K562 (cell line): ENCODE measurements around the gene TMC6. TPM values are rescaled to one million over a fixed set of nuclear protein-coding genes. Genes with fewer than 3 reads are reported as not detected.
A peak's percentile ranks its signal among the peaks of the same experiment; 100 is the strongest.

Source experiments
- ATAC-seq: fragments of 200-7000 bp; cut with Tn5 transposase; 3 replicates; pipeline ENCODE4 v1.9.1; 2020; ENCODE audit warnings: moderate library complexity
- BruUV-seq: library from RNA; stranded (reverse); fragments of 400-500 nt; replicated peaks from 2 replicates; lab custom pipeline; 2021; lab: Mats Ljungman, UMichigan
- CTCF ChIA-PET: fragments of 300-600 bp; formaldehyde crosslinking; extraction: SDS; loops from one replicate; lab custom pipeline; 2021; ENCODE audit warnings: low intra/inter-chr PET ratio; lab: Yijun Ruan, JAX
- POLR2A ChIA-PET: fragments of 300-600, 350-650 bp; sonication (Branson Sonifier 250); formaldehyde crosslinking; extraction: SDS; loops from one replicate; lab custom pipeline; 2021; ENCODE audit warnings: antibody characterized with exemption, inconsistent platforms; lab: Yijun Ruan, JAX
- DNase-seq, 4 experiments: peaks; one replicate each; pipeline versions ENCODE4 v3.0.0 to v3.0.0-alpha.2; 2011 to 2018; ENCODE audit warnings: low spot score in 3 of 4, mixed read lengths in 3 of 4; ENCODE audit errors: extremely low read depth in 1 of 4
- FAIRE-seq: peaks from 2 replicates; lab custom pipeline; 2011; peaks lifted over from hg19 to GRCh38; lab: Jason Lieb, UNC
- H2AFZ ChIP-seq: 2 replicates; pipeline ENCODE4 v1.6.0; 2011; ENCODE audit warnings: low read depth, low read length, control low read depth, inconsistent platforms
- H3K27ac ChIP-seq: fragments of 200-600 bp; 3 replicates; pipeline ENCODE4 v1.8.0; 2011; ENCODE audit warnings: low read depth, mild to moderate bottlenecking, control low read depth, inconsistent platforms, low read length, moderate library complexity, mixed read lengths; ENCODE audit errors: extremely low read depth
- H3K27me3 ChIP-seq, 2 experiments: fragments of 300-600 bp in 1 of 2; 2 replicates in 1 of 2; 3 replicates in 1 of 2; pipeline versions ENCODE4 v1.6.0 to v1.8.0; 2011; ENCODE audit warnings: inconsistent platforms in 2 of 2, low read length in 2 of 2, mild to moderate bottlenecking in 1 of 2, mixed read lengths in 1 of 2, moderate library complexity in 1 of 2; ENCODE audit not compliant: control insufficient read depth in 2 of 2, insufficient read depth in 2 of 2
- H3K36me3 ChIP-seq: fragments of 300-600 bp; 3 replicates; pipeline ENCODE4 v1.8.0; 2011; ENCODE audit warnings: mild to moderate bottlenecking, low read length, inconsistent platforms; ENCODE audit not compliant: control insufficient read depth, insufficient read depth
- H3K4me1 ChIP-seq, 2 experiments: fragments of 200-600 bp in 1 of 2; replicated peaks in 1 of 2; 2 replicates in 1 of 2; 3 replicates in 1 of 2; pipeline versions ENCODE4 v1.5.1 to v1.8.0; 2011; ENCODE audit warnings: inconsistent platforms in 2 of 2, low read length in 2 of 2, mild to moderate bottlenecking in 1 of 2, mixed read lengths in 1 of 2, moderate library complexity in 1 of 2; ENCODE audit not compliant: control insufficient read depth in 2 of 2, insufficient read depth in 2 of 2
- H3K4me2 ChIP-seq: 2 replicates; pipeline ENCODE4 v1.6.1; 2011; ENCODE audit warnings: low read length, control low read depth, inconsistent platforms, mixed read lengths; ENCODE audit not compliant: insufficient read depth
- H3K4me3 ChIP-seq: fragments of 200-600 bp; sonication (generic), shearing (Covaris generic); 2 replicates; pipeline ENCODE4 v1.5.1; 2016; ENCODE audit warnings: control low read depth, inconsistent platforms
- H3K79me2 ChIP-seq: fragments of 200-600 bp; 3 replicates; pipeline ENCODE4 v1.8.0; 2011; ENCODE audit warnings: low read length, inconsistent platforms; ENCODE audit not compliant: control insufficient read depth, insufficient read depth
- H3K9ac ChIP-seq, 2 experiments: 2 replicates each; pipeline versions ENCODE4 v1.6.0 to v1.6.1; 2011; ENCODE audit warnings: low read depth in 2 of 2, low read length in 2 of 2, control low read depth in 1 of 2, inconsistent platforms in 1 of 2, mild to moderate bottlenecking in 1 of 2, mixed read lengths in 1 of 2; ENCODE audit not compliant: insufficient read depth in 1 of 2
- H3K9me1 ChIP-seq: one replicate; pipeline ENCODE4 v1.6.0; 2011; ENCODE audit warnings: inconsistent platforms, mild to moderate bottlenecking, low read length, moderate library complexity; ENCODE audit not compliant: control insufficient read depth, insufficient read depth
- H3K9me3 ChIP-seq: replicated peaks from 2 replicates; pipeline ENCODE4 v1.5.1; 2011; ENCODE audit warnings: low read depth, low read length, inconsistent platforms; ENCODE audit not compliant: control insufficient read depth, insufficient read depth
- H4K20me1 ChIP-seq: replicated peaks from 2 replicates; pipeline ENCODE4 v1.6.1; 2011; ENCODE audit warnings: low read length, inconsistent platforms, mixed read lengths; ENCODE audit not compliant: control insufficient read depth, insufficient read depth
- BACH1 ChIP-seq: fragments of 200-800 bp; sonication (Bioruptor generic); IDR thresholded peaks from 2 replicates; pipeline ENCODE4 v1.6.1; 2016; ENCODE audit warnings: missing genetic modification characterization, missing compliant biosample characterization
- BRF1 ChIP-seq: IDR thresholded peaks from 3 replicates; pipeline ENCODE4 v1.6.1; 2011; ENCODE audit warnings: borderline replicate concordance, mild to moderate bottlenecking; ENCODE audit not compliant: insufficient read length; ENCODE audit errors: extremely low read depth
- HBP1 ChIP-seq: fragments of 450-650 bp; formaldehyde crosslinking; IDR thresholded peaks from 2 replicates; pipeline ENCODE4 v1.4.0; 2022; ENCODE audit warnings: missing genetic modification characterization
- HNRNPH1 ChIP-seq: fragments of 200-400 bp; formaldehyde crosslinking; optimal IDR thresholded peaks from 2 replicates; pipeline ENCODE3; 2017; ENCODE audit warnings: low read depth, mild to moderate bottlenecking, low read length, moderate library complexity
- MTA2 ChIP-seq: fragments of 450-650 bp; IDR thresholded peaks from 2 replicates; pipeline ENCODE4 v1.6.1; 2016; ENCODE audit warnings: low read depth
- PHB ChIP-seq: fragments of 250-450 bp; sonication (Bioruptor Pico); IDR thresholded peaks from 2 replicates; pipeline ENCODE4 v1.5.0; 2021
- PPARD ChIP-seq: fragments of 250-450 bp; sonication (Bioruptor Pico); IDR thresholded peaks from 2 replicates; pipeline ENCODE4 v1.8.0; 2022; ENCODE audit warnings: inconsistent platforms, mild to moderate bottlenecking, moderate library complexity
- RBM22 ChIP-seq: fragments of 200-400 bp; formaldehyde crosslinking; IDR thresholded peaks from 2 replicates; pipeline ENCODE4 v1.6.1; 2018; ENCODE audit warnings: low read length, low read depth; ENCODE audit not compliant: poor library complexity, severe bottlenecking
- RERE ChIP-seq: sonication (generic); formaldehyde crosslinking; IDR thresholded peaks from 2 replicates; pipeline ENCODE4 v1.8.0; 2023; ENCODE audit warnings: missing genetic modification reagents, mild to moderate bottlenecking, borderline replicate concordance
- SREBF1 ChIP-seq: fragments of 150-350 bp; IDR thresholded peaks from 2 replicates; pipeline ENCODE4 v1.6.1; 2014; ENCODE audit warnings: antibody characterized with exemption, low read depth, low read length, borderline replicate concordance
- TAF9B ChIP-seq: fragments of 450-650 bp; IDR thresholded peaks from 2 replicates; pipeline ENCODE4 v1.6.1; 2018; ENCODE audit warnings: mild to moderate bottlenecking; ENCODE audit not compliant: partially characterized antibody
- ZC3H11A ChIP-seq: IDR thresholded peaks from 2 replicates; pipeline ENCODE4 v1.6.1; 2012; ENCODE audit warnings: low read depth, low read length, improper control_type of control experiment
- ZNF263 ChIP-seq: sonication (generic); formaldehyde crosslinking; IDR thresholded peaks from 2 replicates; pipeline ENCODE4 v1.8.0; 2022; ENCODE audit warnings: mild to moderate bottlenecking, missing genetic modification reagents, borderline replicate concordance
- WGBS: fragments of 100-300 bp; shearing (Covaris generic); methylation state at CpG from one replicate; pipeline ENCODE4 v1.1.6; 2016; ENCODE audit warnings: low coverage, mixed read lengths; ENCODE audit not compliant: insufficient coverage; ENCODE audit errors: missing lambda C conversion rate; 5-methylcytosine and 5-hydroxymethylcytosine counted together
- in situ Hi-C: fragments of 300-500 bp; cut with MboI; formaldehyde crosslinking; loops from 4 replicates; pipeline ENCODE4 v1.15.0; 2018; ENCODE audit warnings: inconsistent platforms, mixed read lengths
- intact Hi-C: fragments of 100-400 bp; cut with micrococcal nuclease; formaldehyde crosslinking; loops from 2 replicates; pipeline ENCODE4 v1.14.2; 2022
- polyA plus RNA-seq, 8 experiments: library from polyadenylated mRNA; depleted of rRNA in 4 of 8; stranded (reverse) in 5 of 8; unstranded in 3 of 8; fragments of >200 nt; fragmentation: Nextera tagmentation in 2 of 8; fragmentation: Illumina TruSeq in 1 of 8; extraction: Ambion mirVana in 2 of 8; extraction: Trizol in 1 of 8; gene quantifications; 2 replicates each; pipeline versions ENCODE4 v1.2.1 to v1.2.3, GENCODE V29; 2011 to 2014; ENCODE audit warnings: inconsistent platforms in 1 of 8, missing spikeins in 1 of 8
- total RNA-seq, 7 experiments: library from RNA; depleted of rRNA in 6 of 7; stranded (reverse); fragments of >200 nt in 6 of 7; fragmentation: Illumina TruSeq in 2 of 7; extraction: Trizol in 2 of 7; gene quantifications; 2 replicates each; pipeline versions ENCODE4 v1.2.1 to v1.2.3, GENCODE V29; 2011 to 2021; ENCODE audit warnings: low replicate concordance in 1 of 7

The TMC6 gene
- total and polyA plus RNA-seq, 9 of the 15 experiments (the other 6 are each of a cell fraction or from before 2014, with no cell fraction given): 4.1 to 351 (median 66.9) TPM

GRCh38 chr17:78122931-78123249, 5.7 kb downstream of the TMC6 start (continued):
- TF ChIP-seq RERE (CRISPR knock-in tag): no peak

GRCh38 chr17:78122216-78122930, 6.2 kb downstream of the TMC6 start:
- no TSS peak for BruUV-seq
- no peak for TF ChIP-seq BRF1
- no peak for TF ChIP-seq PPARD (CRISPR knock-in tag)
- TF ChIP-seq MTA2: no peak
- TF ChIP-seq TAF9B: no peak
- TF ChIP-seq RBM22: peak; percentile 10
- TF ChIP-seq HNRNPH1: no peak
- no peak for TF ChIP-seq ZNF263
- no peak for TF ChIP-seq SREBF1
- no peak for TF ChIP-seq ZC3H11A
- no peak for TF ChIP-seq BACH1 (tag)
- TF ChIP-seq PHB: no peak
- no peak for TF ChIP-seq HBP1

More at GRCh38 chr17:78122216-78122930, 6.2 kb downstream of the TMC6 start:
- whole genome bisulfite sequencing: 90% methylated on average over 15 of the region's 23 CpGs
- no peak for DNase-seq
- Histone ChIP-seq H3K27ac (no peak overlapping the region), H3K9me1 (no peaks in the 10 kb centered on the region), H3K9me3 (no peaks in the 10 kb centered on the region), H3K79me2 (peaks cover 58% of the 10 kb centered on the region), H3K36me3 (peaks cover 92% of the 10 kb centered on the region), H3K4me1 (peaks cover 9 to 80% of the 10 kb centered on the region in 2 experiments), H3K4me3 (no peak overlapping the region), H4K20me1 (no peaks in the 10 kb centered on the region; the same call in 1 of the 2 replicates), H2AFZ (no peak overlapping the region), H3K27me3 (no peaks in the 10 kb centered on the region), H3K4me2 (no peak overlapping the region), H3K9ac (peak overlapping the region in 1 of 2 experiments; percentile 72; a peak in 2 of 4 replicates)
- in situ Hi-C loops: no loop called here
- ATAC-seq: no peak
- CTCF ChIA-PET: no interaction called here
- intact Hi-C loops: no loop called here
- no peak for FAIRE-seq
- POLR2A ChIA-PET: interaction anchor here (0.5 to 0.8 kb wide), 2 partner anchors 10 to 16 kb away, joined by 4 to 6 read pairs; no protein-coding TSS in a partner anchor
